K562 (cell line): Measurements from ENCODE around the gene TMEM107.

Source experiments
- GTF3C2 ChIP-seq: IDR thresholded peaks from 3 replicates; pipeline ENCODE4 v1.6.1; 2011; ENCODE audit warnings: borderline replicate concordance, mild to moderate bottlenecking, moderate library complexity; ENCODE audit not compliant: insufficient read length; ENCODE audit errors: extremely low read depth
- MYC ChIP-seq, 2 experiments: fragments of 250-450 bp in 1 of 2; sonication (Bioruptor Pico) in 1 of 2; IDR thresholded peaks; 2 replicates each; pipeline versions ENCODE4 v1.5.1 to v1.6.1; 2012 to 2021; ENCODE audit warnings: low read depth in 2 of 2, borderline replicate concordance in 1 of 2, improper control_type of control experiment in 1 of 2, low read length in 1 of 2, mild to moderate bottlenecking in 1 of 2, moderate library complexity in 1 of 2

GRCh38 chr17:8173056-8173870 is 2.9 kb downstream of the TMEM107 start:
- no peak for TF ChIP-seq MYC (IDR thresholded peaks at IDR 0.05; ENCODE audit: low read depth, low read length)
- no peak for TF ChIP-seq MYC (CRISPR knock-in tag; IDR thresholded peaks at IDR 0.05; ENCODE audit: borderline replicate concordance, low read depth)
- TF ChIP-seq GTF3C2, result no peak
